GM21367 (cell line): ENCODE data around the gene ADAMTSL2.

ENCODE experiments used
- ATAC-seq: cut with Tn5 transposase; IDR thresholded peaks from one replicate; pipeline ENCODE4 v1.9.1; 2021; ENCODE audit not compliant: unreplicated experiment

The ADAMTSL2 gene

GRCh38 chr9:133584559-133585476, 50.3 kb downstream of the ADAMTSL2 start:
- ATAC-seq: no peak

- ATAC-seq: no peak
These were observed 51.2 kb downstream of the ADAMTSL2 start for GRCh38 chr9:133585481-133586351.

DNA sequence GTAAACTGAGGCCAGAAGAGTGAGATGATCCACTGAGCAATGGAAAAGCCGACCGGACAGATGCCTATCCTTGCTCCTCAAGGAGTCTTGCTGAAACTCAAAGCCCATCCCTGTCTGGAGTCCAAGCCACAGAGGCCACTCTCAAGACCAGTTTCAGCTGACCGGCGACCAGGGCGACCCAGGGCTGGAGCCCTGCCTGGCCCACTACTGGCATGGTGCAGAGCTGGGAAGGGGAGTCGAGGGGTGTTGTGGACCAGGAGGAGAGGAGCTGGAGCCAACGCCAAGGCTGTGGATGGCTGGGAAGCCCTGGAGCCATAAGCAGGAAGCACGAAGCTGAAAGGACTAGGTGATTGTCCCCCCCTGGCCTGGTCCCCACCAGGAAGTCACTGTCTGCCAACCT, 52.5 kb downstream of the ADAMTSL2 start:
- no peak for ATAC-seq

GRCh38 chr9:133587466-133587865, 53.0 kb downstream of the ADAMTSL2 start:
- no peak for ATAC-seq

DNA sequence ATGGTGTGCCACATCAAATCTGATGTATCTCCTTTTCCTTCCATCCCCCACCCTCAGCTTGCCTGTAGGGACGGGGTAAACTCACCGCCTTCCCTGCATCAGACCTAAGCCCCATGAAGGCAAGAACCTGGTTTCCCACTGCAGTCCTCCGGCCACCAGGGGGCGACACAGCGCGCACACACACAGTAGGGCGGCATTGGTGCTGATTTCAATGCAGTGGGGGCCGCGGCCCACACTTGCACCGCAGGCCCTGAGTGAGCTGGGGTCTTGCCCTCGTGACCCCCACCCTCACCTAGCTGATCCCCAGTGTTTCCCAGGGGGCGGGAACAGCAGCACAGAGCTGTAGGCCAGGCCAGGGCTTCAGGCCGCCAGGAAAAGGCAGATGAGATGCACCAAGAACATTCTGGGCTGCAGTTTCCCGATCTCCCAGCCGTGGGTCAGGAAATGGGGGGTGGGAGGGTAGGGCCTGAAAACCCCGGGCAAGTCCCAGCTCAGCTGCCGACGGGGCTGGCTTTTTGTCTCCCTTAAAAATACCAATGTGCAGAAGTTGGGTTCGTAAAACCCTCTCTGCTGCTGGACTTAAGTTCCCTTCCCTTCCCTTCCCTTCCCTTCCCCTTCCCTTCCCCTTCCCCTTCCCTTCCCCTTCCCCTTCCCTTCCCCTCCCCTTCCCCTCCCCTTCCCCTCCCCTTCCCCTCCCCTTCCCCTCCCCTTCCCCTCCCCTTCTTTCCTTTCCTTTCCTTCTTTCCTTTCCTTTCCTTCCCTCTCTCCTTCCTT, 55.1 kb downstream of the ADAMTSL2 start:
- no peak for ATAC-seq

GRCh38 chr9:133590231-133590855, 55.8 kb downstream of the ADAMTSL2 start:
- no peak for ATAC-seq

DNA sequence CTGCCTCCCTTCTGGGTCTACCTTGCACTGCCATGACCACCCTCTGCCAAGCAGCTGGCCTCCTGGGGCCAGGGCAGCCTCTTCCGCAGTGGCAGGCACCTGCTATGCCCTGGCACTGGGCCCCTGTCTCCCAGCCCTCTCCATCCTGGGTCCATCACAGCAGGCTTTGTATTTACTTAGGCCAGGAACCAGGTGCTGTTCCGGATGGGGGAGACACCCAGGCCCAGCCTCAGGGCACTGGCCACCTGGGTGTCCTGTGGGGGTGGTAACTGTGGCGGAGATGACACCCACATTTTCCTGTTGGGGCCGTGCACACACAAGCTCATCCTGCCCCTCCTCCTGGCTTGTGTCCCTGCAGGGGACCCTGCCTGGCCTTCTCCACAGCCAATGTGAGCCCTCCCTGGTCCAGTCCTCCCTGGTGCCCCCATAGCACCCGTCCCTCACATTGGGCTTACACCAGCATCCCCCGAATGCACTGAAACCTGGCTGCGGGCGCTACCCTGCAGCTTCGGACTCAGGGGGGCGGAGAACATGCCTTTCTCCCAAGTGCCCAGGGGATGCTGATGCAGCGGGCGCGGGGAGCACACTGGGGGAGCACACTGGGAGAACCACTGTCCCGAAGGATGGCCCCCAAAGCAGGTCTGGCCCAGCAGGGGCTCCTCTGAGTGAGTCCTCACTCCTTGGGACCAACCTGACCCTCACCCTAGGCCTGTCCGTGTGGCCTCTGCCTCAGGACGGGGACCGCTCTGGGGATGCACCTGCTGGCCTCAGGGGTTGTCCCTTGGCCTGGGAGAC, 56.8 kb downstream of the ADAMTSL2 start:
- ATAC-seq: no peak

GRCh38 chr9:133591985-133592384, 57.5 kb downstream of the ADAMTSL2 start:
- no peak for ATAC-seq

- ATAC-seq: no peak
These were observed 58.4 kb downstream of the ADAMTSL2 start for GRCh38 chr9:133592731-133593409.

- no peak for ATAC-seq
These were observed 59.2 kb downstream of the ADAMTSL2 start for GRCh38 chr9:133593587-133594253.

DNA sequence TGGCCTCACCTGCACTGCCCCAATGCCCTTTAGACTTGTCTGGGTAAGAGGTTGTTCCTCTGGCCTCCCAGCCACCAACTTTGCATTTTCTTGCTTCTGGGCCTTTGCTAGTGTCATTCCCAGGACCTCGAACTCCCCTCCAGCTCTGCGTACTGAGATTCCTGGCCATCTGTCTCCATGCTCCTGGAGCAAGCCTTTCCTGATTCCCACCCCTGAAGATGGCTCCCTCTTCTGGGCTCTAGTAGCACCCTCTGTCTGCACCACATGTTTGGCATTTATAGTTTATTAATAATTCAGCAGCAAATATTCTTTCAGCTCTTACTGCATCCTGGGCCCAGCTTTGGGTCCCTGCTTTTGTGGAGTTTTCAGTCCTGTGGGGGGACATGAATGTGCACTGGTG, 59.8 kb downstream of the ADAMTSL2 start:
- no peak for ATAC-seq

- no peak for ATAC-seq
These were observed 61.4 kb downstream of the ADAMTSL2 start for GRCh38 chr9:133595910-133596309.

- ATAC-seq: no peak
These were observed 62.9 kb downstream of the ADAMTSL2 start for GRCh38 chr9:133597316-133597957.

GRCh38 chr9:133598978-133599377, 64.5 kb downstream of the ADAMTSL2 start:
- ATAC-seq: no peak

- no peak for ATAC-seq
These were observed 65.1 kb downstream of the ADAMTSL2 start for GRCh38 chr9:133599470-133600173.

DNA sequence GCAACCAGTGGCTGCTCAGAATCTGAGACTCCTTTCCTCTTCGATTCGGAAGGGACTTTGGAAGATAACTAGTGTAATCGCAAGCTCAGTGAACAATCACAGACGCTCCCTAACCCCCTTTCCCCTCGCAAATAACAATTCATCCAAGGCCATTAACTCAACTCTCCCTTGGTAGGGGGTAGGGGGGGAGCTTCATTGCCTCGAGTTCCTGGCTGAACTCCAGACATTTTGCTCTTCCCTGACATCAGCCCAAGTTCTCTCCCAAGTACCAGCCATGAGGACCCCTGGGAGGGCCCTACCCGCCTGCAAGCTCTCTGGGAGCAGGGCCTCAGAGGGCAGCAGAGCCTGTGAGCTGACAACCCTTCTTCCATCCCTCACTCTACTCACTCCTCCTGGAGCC, 66.2 kb downstream of the ADAMTSL2 start:
- ATAC-seq: no peak

- no peak for ATAC-seq
These were observed 67.2 kb downstream of the ADAMTSL2 start for GRCh38 chr9:133601746-133602145.

DNA sequence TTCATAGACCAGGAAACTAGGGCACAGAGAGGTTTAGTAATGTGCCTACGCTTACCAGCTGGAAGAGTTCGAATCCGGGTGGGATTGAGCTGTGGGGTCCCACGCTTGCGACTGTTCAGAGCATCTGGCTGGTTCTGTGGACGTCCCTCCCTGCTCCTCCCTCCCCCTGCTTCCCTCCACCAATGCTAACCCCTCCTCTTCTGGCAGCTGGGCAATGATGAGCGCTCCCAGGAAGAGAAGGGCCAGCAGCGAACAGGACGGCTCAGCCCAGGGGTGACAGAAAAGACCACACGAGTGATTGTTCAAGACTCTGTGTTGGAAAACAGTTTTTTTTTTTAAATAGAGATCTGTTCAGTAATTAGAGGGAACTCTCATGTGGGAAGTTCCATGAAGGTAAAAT, 67.8 kb downstream of the ADAMTSL2 start:
- ATAC-seq: no peak
